GM12878 (cell line): Measurements from ENCODE around the gene ASB2. TPM values are rescaled to one million over a fixed set of nuclear protein-coding genes. Genes with fewer than 3 reads are reported as not detected.
A peak's percentile ranks its signal among the peaks of the same experiment; 100 is the strongest.

Experiments
- KLF5 ChIP-seq: fragments of 450-650 bp; IDR thresholded peaks from 2 replicates; pipeline ENCODE4 v1.6.1; 2014; ENCODE audit warnings: mild to moderate bottlenecking; ENCODE audit not compliant: partially characterized antibody
- LARP7 ChIP-seq: fragments of 450-650 bp; IDR thresholded peaks from 2 replicates; pipeline ENCODE4 v1.6.1; 2017; ENCODE audit warnings: mild to moderate bottlenecking
- SMAD5 ChIP-seq: IDR thresholded peaks from 2 replicates; pipeline ENCODE4 v1.6.1; 2016; ENCODE audit warnings: antibody characterized with exemption, low read depth
- ZNF24 ChIP-seq: fragments of 450-650 bp; IDR thresholded peaks from 2 replicates; pipeline ENCODE4 v1.6.1; 2017; ENCODE audit warnings: antibody characterized with exemption, mild to moderate bottlenecking
- polyA plus RNA-seq, 11 experiments: library from polyadenylated mRNA; depleted of rRNA in 4 of 11; unstranded in 6 of 11; stranded (reverse) in 5 of 11; fragments of >200 nt; fragmentation: Nextera tagmentation in 4 of 11; fragmentation: Illumina TruSeq in 1 of 11; extraction: Ambion mirVana in 4 of 11; extraction: Trizol in 1 of 11; gene quantifications; 1 replicate in 1 of 11; 2 replicates in 10 of 11; pipeline versions ENCODE4 v1.2.1 to v1.2.3, GENCODE V29; 2011 to 2016; ENCODE audit warnings: inconsistent platforms in 2 of 11, missing spikeins in 2 of 11, low read depth in 1 of 11
- total RNA-seq, 4 experiments: library from RNA; depleted of rRNA in 3 of 4; stranded (reverse); fragments of >200 nt in 3 of 4; fragmentation: Illumina TruSeq in 1 of 4; extraction: Trizol in 1 of 4; gene quantifications; 2 replicates each; pipeline versions ENCODE4 v1.2.1 to v1.2.3, GENCODE V29; 2013 to 2021
- TF ChIP-seq, protein P1 (sequence below), 3 experiments: IDR thresholded peaks in 2 of 3; conservative IDR thresholded peaks in 1 of 3; 2 replicates each; pipeline ENCODE4 v1.5.1; 2011; ENCODE audit warnings: low read depth in 3 of 3, low read length in 3 of 3, mild to moderate bottlenecking in 3 of 3, control low read depth in 2 of 3, moderate library complexity in 2 of 3, inconsistent platforms in 1 of 3, mixed read lengths in 1 of 3; ENCODE audit not compliant: control insufficient read depth in 2 of 3, insufficient read depth in 1 of 3; ENCODE audit errors: extremely low read depth in 1 of 3
- TF ChIP-seq, protein P2 (sequence below): fragments of 450-650 bp; IDR thresholded peaks from 2 replicates; pipeline ENCODE4 v1.6.1; 2017; ENCODE audit warnings: mild to moderate bottlenecking, moderate library complexity

Gene ASB2
- total and polyA plus RNA-seq, 10 of the 15 experiments (the other 5 are each of a cell fraction or from before 2014, with no cell fraction given): 3.0 to 54.8 (median 33.5) TPM

DNA sequence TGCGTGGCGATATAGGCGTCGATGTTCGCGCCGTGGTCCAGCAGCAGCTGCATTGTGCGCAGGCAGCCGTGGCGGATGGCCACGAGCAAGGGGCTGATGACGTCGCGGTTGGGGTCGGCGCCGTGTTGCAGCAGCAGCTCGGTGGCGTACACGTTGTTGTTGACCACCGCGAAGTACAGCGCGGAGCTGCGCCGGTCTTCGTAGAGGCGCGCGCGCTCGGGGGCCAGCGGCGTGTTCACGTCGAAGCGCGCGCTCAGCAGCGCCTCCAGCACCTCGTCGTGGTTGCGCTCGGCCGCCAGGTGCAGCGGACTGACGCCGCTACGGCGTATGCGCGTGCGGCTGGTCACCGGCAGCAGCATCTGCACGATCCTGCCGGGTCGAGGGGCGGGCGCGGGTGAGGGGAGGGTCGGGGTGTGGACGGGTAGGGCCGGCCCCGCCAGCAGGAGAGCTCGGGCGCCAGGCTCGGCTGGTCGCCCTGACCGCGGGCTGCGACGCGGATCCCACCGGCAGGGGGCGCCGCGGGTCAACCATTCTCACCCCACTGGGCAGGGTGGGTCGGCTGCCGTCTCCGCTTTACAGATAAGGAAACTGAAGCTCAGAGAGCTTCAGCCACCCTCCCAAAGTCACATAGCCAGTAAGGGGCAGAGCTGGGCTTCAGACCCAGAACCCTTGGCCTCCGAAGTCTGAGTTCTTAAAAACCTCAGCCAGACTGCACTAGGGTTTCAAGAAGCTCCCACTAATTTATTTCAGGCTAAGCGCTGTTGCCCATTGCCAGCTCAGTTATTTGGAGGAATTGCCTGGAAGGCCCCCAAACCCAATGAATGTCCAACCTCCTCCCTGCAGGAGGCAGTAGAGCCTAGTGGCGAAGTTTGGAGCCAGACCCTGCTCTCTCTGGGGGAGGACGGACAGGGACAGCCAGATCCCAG is 36.8 kb downstream of the ASB2 start (continued):
- TF ChIP-seq, protein P1, sequence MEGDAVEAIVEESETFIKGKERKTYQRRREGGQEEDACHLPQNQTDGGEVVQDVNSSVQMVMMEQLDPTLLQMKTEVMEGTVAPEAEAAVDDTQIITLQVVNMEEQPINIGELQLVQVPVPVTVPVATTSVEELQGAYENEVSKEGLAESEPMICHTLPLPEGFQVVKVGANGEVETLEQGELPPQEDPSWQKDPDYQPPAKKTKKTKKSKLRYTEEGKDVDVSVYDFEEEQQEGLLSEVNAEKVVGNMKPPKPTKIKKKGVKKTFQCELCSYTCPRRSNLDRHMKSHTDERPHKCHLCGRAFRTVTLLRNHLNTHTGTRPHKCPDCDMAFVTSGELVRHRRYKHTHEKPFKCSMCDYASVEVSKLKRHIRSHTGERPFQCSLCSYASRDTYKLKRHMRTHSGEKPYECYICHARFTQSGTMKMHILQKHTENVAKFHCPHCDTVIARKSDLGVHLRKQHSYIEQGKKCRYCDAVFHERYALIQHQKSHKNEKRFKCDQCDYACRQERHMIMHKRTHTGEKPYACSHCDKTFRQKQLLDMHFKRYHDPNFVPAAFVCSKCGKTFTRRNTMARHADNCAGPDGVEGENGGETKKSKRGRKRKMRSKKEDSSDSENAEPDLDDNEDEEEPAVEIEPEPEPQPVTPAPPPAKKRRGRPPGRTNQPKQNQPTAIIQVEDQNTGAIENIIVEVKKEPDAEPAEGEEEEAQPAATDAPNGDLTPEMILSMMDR (IDR thresholded peaks at IDR 0.05 in 2 of 3, conservative IDR thresholded peaks at IDR 0.05 in 1 of 3; ENCODE audit: control insufficient read depth in 2 of 3, extremely low read depth in 1 of 3, insufficient read depth in 1 of 3, low read depth in 3 of 3, low read length in 3 of 3): peak; percentile 76 to 95 (median 78); a peak in 5 of 6 replicates
- TF ChIP-seq LARP7 (peak; percentile 51; the same call in 1 of the 2 replicates), SMAD5 (no peak), ZNF24 (0 out of 2 replicates have a peak, but pooled peaks have one; percentile 73), KLF5 (no peak)
- TF ChIP-seq, protein P2, sequence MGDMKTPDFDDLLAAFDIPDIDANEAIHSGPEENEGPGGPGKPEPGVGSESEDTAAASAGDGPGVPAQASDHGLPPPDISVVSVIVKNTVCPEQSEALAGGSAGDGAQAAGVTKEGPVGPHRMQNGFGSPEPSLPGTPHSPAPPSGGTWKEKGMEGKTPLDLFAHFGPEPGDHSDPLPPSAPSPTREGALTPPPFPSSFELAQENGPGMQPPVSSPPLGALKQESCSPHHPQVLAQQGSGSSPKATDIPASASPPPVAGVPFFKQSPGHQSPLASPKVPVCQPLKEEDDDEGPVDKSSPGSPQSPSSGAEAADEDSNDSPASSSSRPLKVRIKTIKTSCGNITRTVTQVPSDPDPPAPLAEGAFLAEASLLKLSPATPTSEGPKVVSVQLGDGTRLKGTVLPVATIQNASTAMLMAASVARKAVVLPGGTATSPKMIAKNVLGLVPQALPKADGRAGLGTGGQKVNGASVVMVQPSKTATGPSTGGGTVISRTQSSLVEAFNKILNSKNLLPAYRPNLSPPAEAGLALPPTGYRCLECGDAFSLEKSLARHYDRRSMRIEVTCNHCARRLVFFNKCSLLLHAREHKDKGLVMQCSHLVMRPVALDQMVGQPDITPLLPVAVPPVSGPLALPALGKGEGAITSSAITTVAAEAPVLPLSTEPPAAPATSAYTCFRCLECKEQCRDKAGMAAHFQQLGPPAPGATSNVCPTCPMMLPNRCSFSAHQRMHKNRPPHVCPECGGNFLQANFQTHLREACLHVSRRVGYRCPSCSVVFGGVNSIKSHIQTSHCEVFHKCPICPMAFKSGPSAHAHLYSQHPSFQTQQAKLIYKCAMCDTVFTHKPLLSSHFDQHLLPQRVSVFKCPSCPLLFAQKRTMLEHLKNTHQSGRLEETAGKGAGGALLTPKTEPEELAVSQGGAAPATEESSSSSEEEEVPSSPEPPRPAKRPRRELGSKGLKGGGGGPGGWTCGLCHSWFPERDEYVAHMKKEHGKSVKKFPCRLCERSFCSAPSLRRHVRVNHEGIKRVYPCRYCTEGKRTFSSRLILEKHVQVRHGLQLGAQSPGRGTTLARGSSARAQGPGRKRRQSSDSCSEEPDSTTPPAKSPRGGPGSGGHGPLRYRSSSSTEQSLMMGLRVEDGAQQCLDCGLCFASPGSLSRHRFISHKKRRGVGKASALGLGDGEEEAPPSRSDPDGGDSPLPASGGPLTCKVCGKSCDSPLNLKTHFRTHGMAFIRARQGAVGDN: peak; percentile 73; the same call in 1 of the 2 replicates
